CD4-positive, alpha-beta T cell treated with Interleukin-2 at 100 ng/mL for 4 hours (primary cell): Measurements from ENCODE around the gene B4GALT1.

Source experiments
- DNase-seq: peaks from one replicate; pipeline ENCODE4 v3.0.0-alpha.2; 2020; ENCODE audit warnings: low spot score

Gene B4GALT1

GRCh38 chr9:33139421-33140228 is 27.5 kb downstream of the B4GALT1 start:
- DNase-seq: no peak

GRCh38 chr9:33138768-33139167 is 28.4 kb downstream of the B4GALT1 start:
- no peak for DNase-seq

- DNase-seq: no peak
Measured at GRCh38 chr9:33137781-33138264, 29.3 kb downstream of the B4GALT1 start.

- DNase-seq: no peak
Measured at GRCh38 chr9:33136721-33137670, 30.1 kb downstream of the B4GALT1 start.

- DNase-seq: no peak
Measured at GRCh38 chr9:33135470-33135958, 31.6 kb downstream of the B4GALT1 start.

- DNase-seq: no peak
Measured at GRCh38 chr9:33135031-33135461, 32.1 kb downstream of the B4GALT1 start.

GRCh38 chr9:33133186-33133585 is 34.0 kb downstream of the B4GALT1 start:
- DNase-seq: no peak

- no peak for DNase-seq
Measured at GRCh38 chr9:33131790-33132772, 35.1 kb downstream of the B4GALT1 start.

- no peak for DNase-seq
Measured at GRCh38 chr9:33130961-33131789, 36.0 kb downstream of the B4GALT1 start.

GRCh38 chr9:33129886-33130881 is 37.0 kb downstream of the B4GALT1 start:
- DNase-seq: peak; percentile 48

- DNase-seq: no peak
Measured at GRCh38 chr9:33129251-33129885, 37.8 kb downstream of the B4GALT1 start.

- DNase-seq: no peak
Measured at GRCh38 chr9:33128570-33128969, 38.6 kb downstream of the B4GALT1 start.

GRCh38 chr9:33127881-33128280 is 39.3 kb downstream of the B4GALT1 start:
- DNase-seq: no peak

GRCh38 chr9:33125871-33126823 is 41.0 kb downstream of the B4GALT1 start:
- no peak for DNase-seq

- no peak for DNase-seq
Measured at GRCh38 chr9:33125461-33125860, 41.7 kb downstream of the B4GALT1 start.

- DNase-seq: no peak
Measured at GRCh38 chr9:33124751-33125381, 42.3 kb downstream of the B4GALT1 start.

- DNase-seq: no peak
Measured at GRCh38 chr9:33124046-33124445, 43.1 kb downstream of the B4GALT1 start.
